ENCODE results near the gene LARP4.
A peak's percentile ranks its signal among the peaks of the same experiment; 100 is the strongest.

LARP4 gene

DNA sequence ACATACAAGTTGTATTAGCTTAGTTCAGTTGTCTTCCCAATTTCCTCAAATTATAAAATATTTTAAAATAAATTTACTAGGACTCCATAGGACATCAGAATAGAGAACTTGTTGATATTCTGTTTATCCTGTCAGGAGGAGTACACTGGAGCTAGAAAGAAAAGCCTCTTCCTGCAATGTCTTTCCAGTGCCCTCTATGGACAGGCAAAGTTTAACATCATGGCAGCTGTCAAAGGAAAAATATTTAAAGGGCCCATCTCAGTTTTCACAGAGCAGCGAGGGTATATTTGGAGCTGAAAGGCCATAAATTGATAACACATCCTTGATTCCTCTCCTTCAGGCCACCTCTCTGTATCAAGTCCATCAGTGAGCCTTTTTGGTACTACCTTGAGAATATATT is 123.1 kb downstream of the LARP4 start:
- Histone ChIP-seq H3K4me1 (peaks cover 32% of the 10 kb centered on the region), H3K4me3 (no peak overlapping the region), H3K9me3 (peaks cover 21% of the 10 kb centered on the region; the same call in 1 of the 2 replicates), H4K20me1 (peaks cover 67% of the 10 kb centered on the region), H3K4me2 (no peak overlapping the region), H3K9ac (no peak overlapping the region), H3K36me3 (peaks cover 51% of the 10 kb centered on the region), H3K27ac (no peak overlapping the region), H3K27me3 (no peaks in the 10 kb centered on the region)
- no peak for TF ChIP-seq Cebpa-rat (IDR thresholded peaks at IDR 0.05)

GRCh38 chr12:50524621-50525020 is 123.9 kb downstream of the LARP4 start:
- Histone ChIP-seq H3K4me2 (no peak overlapping the region), H4K20me1 (peaks cover 67% of the 10 kb centered on the region), H3K4me1 (peaks cover 30% of the 10 kb centered on the region), H3K36me3 (peaks cover 58% of the 10 kb centered on the region), H3K27ac (no peak overlapping the region), H3K9ac (no peak overlapping the region), H3K9me3 (peaks cover 28% of the 10 kb centered on the region; the same call in 1 of the 2 replicates), H3K27me3 (no peaks in the 10 kb centered on the region), H3K4me3 (no peak overlapping the region)
- no peak for TF ChIP-seq Cebpa-rat (IDR thresholded peaks at IDR 0.05)

GRCh38 chr12:50525422-50525821 is 124.7 kb downstream of the LARP4 start:
- Histone ChIP-seq H3K27me3 (no peaks in the 10 kb centered on the region), H3K9me3 (peaks cover 31% of the 10 kb centered on the region; the same call in 1 of the 2 replicates), H4K20me1 (peaks cover 65% of the 10 kb centered on the region), H3K4me1 (peaks cover 22% of the 10 kb centered on the region), H3K9ac (no peak overlapping the region), H3K4me2 (0 out of 2 replicates have a peak overlapping the region, but pooled peaks have one; percentile 67), H3K36me3 (peaks cover 66% of the 10 kb centered on the region), H3K27ac (no peak overlapping the region), H3K4me3 (no peak overlapping the region)
- no peak for TF ChIP-seq Cebpa-rat (IDR thresholded peaks at IDR 0.05)

- Histone ChIP-seq H3K27ac (no peak overlapping the region), H3K9me3 (peaks cover 27% of the 10 kb centered on the region; the same call in 1 of the 2 replicates), H3K4me2 (no peak overlapping the region), H3K4me3 (no peak overlapping the region), H3K36me3 (peaks cover 74% of the 10 kb centered on the region), H4K20me1 (peaks cover 73% of the 10 kb centered on the region), H3K4me1 (peaks cover 23% of the 10 kb centered on the region), H3K9ac (no peak overlapping the region), H3K27me3 (no peaks in the 10 kb centered on the region)
- no peak for TF ChIP-seq Cebpa-rat (IDR thresholded peaks at IDR 0.05)
Measured at GRCh38 chr12:50527359-50527726, 126.7 kb downstream of the LARP4 start.

- Histone ChIP-seq H3K9me3 (0 out of 2 replicates have a peak, but pooled peaks cover 15% of the 10 kb centered on the region), H3K4me1 (peaks cover 29% of the 10 kb centered on the region), H4K20me1 (peaks cover 86% of the 10 kb centered on the region), H3K27me3 (no peaks in the 10 kb centered on the region), H3K9ac (no peak overlapping the region), H3K36me3 (peaks cover 65% of the 10 kb centered on the region), H3K4me3 (no peak overlapping the region), H3K27ac (no peak overlapping the region), H3K4me2 (no peak overlapping the region)
- TF ChIP-seq Cebpa-rat (IDR thresholded peaks at IDR 0.05), result no peak
Measured at GRCh38 chr12:50528800-50529199, 128.1 kb downstream of the LARP4 start.

DNA sequence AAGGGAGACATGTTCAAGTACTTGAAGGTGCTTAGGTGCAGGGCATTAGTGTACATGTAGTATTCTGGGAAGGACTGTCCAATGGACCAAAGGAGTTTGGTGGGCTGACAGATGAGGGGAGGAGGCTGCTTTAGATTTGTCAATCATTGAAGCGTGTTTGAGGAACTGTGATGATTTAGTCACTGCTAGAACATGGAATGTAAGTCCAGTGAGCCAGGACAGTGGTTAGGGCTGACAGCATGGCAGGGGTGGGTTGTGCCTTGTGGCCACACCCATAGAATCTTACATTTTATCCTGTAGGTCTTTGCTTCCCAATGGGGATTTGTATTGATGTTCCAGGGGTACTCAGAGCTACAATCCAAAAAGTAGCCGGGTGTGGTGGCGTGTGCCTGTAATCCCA is 128.7 kb downstream of the LARP4 start:
- no peak for TF ChIP-seq Cebpa-rat (IDR thresholded peaks at IDR 0.05)
- peaks cover 60% of the 10 kb centered on the region for H3K36me3 ChIP-seq
- H3K4me3 ChIP-seq, result no peak overlapping the region
- H3K27ac ChIP-seq, result no peak overlapping the region
- no peaks in the 10 kb centered on the region for H3K27me3 ChIP-seq
- no peak overlapping the region for H3K4me2 ChIP-seq
- H3K9me3 ChIP-seq, result 0 out of 2 replicates have a peak, but pooled peaks cover 10% of the 10 kb centered on the region
- peaks cover 86% of the 10 kb centered on the region for H4K20me1 ChIP-seq
- peaks cover 29% of the 10 kb centered on the region for H3K4me1 ChIP-seq
- no peak overlapping the region for H3K9ac ChIP-seq
